NT2/D1 (cell line): ENCODE results near the gene MACIR.

ENCODE experiments used
- SUZ12 ChIP-seq: IDR thresholded peaks from 2 replicates; pipeline ENCODE4 v1.6.1; 2011; ENCODE audit not compliant: insufficient read length, insufficient read depth; ENCODE audit errors: extremely low read depth
- YY1 ChIP-seq: IDR thresholded peaks from 2 replicates; pipeline ENCODE4 v1.6.1; 2011; ENCODE audit not compliant: insufficient read length, insufficient read depth

- TF ChIP-seq SUZ12 (no peak), YY1 (no peak)
Measured at GRCh38 chr5:103283869-103284268, 25.3 kb downstream of the MACIR start.
